Astrocyte (in vitro differentiated cells and primary cell): Measurements from ENCODE around the gene CDKN1B. TPM values are rescaled to one million over a fixed set of nuclear protein-coding genes. Genes with fewer than 3 reads are reported as not detected.

Experiments used
- DNase-seq: peaks from one replicate; pipeline ENCODE4 v3.0.0-alpha.2; 2010; ENCODE audit warnings: low read depth
- FAIRE-seq: peaks from 2 replicates; lab custom pipeline; 2011; peaks lifted over from hg19 to GRCh38; lab: Jason Lieb, UNC
- H2AFZ ChIP-seq: 2 replicates; pipeline ENCODE4 v1.6.0; 2012; ENCODE audit warnings: low read depth, low read length, inconsistent platforms
- H3K27ac ChIP-seq: 2 replicates; pipeline ENCODE4 v1.5.1; 2011; ENCODE audit warnings: low read depth, low read length, inconsistent platforms
- H3K27me3 ChIP-seq: 2 replicates; pipeline ENCODE4 v1.6.0; 2011; ENCODE audit warnings: low read length, inconsistent platforms; ENCODE audit not compliant: insufficient read depth
- H3K36me3 ChIP-seq: 2 replicates; pipeline ENCODE4 v1.5.1; 2011; ENCODE audit warnings: low read length, inconsistent platforms; ENCODE audit not compliant: insufficient read depth
- H3K4me1 ChIP-seq: 2 replicates; pipeline ENCODE4 v1.5.1; 2011; ENCODE audit warnings: low read length, inconsistent platforms; ENCODE audit not compliant: insufficient read depth
- H3K4me2 ChIP-seq: 2 replicates; pipeline ENCODE4 v1.6.0; 2012; ENCODE audit warnings: low read length, inconsistent platforms
- H3K4me3 ChIP-seq: 2 replicates; pipeline ENCODE4 v1.5.1; 2011; ENCODE audit warnings: low read depth, mild to moderate bottlenecking, low read length, inconsistent platforms; ENCODE audit not compliant: insufficient read depth
- H3K79me2 ChIP-seq: 2 replicates; pipeline ENCODE4 v1.6.0; 2012; ENCODE audit warnings: mild to moderate bottlenecking, low read length, inconsistent platforms; ENCODE audit not compliant: insufficient read depth
- H3K9ac ChIP-seq: 2 replicates; pipeline ENCODE4 v1.6.0; 2012; ENCODE audit warnings: mild to moderate bottlenecking, low read length, inconsistent platforms
- H3K9me3 ChIP-seq: 2 replicates; pipeline ENCODE4 v1.5.1; 2012; ENCODE audit warnings: low read depth, mild to moderate bottlenecking, low read length, inconsistent platforms; ENCODE audit not compliant: insufficient read depth
- H4K20me1 ChIP-seq: 2 replicates; pipeline ENCODE4 v1.6.0; 2012; ENCODE audit warnings: low read length, inconsistent platforms; ENCODE audit not compliant: insufficient read depth
- H3K27ac Mint-ChIP-seq: one replicate; pipeline ENCODE4 v1.8.0; 2021; ENCODE audit warnings: mild to moderate bottlenecking, mixed read lengths; ENCODE audit not compliant: unreplicated experiment
- H3K27me3 Mint-ChIP-seq: one replicate; pipeline ENCODE4 v1.8.0; 2021; ENCODE audit warnings: low read depth, mixed read lengths; ENCODE audit not compliant: unreplicated experiment
- H3K36me3 Mint-ChIP-seq: one replicate; pipeline ENCODE4 v1.8.0; 2021; ENCODE audit warnings: low read depth, mixed read lengths; ENCODE audit not compliant: unreplicated experiment
- H3K4me1 Mint-ChIP-seq: one replicate; pipeline ENCODE4 v1.8.0; 2021; ENCODE audit warnings: low read depth, mixed read lengths; ENCODE audit not compliant: unreplicated experiment
- H3K4me3 Mint-ChIP-seq: one replicate; pipeline ENCODE4 v1.8.0; 2021; ENCODE audit warnings: mild to moderate bottlenecking, moderate library complexity, mixed read lengths; ENCODE audit not compliant: unreplicated experiment
- H3K9me3 Mint-ChIP-seq: one replicate; pipeline ENCODE4 v1.8.0; 2021; ENCODE audit warnings: mild to moderate bottlenecking, mixed read lengths; ENCODE audit not compliant: unreplicated experiment
- EZH2 ChIP-seq: IDR thresholded peaks from 2 replicates; pipeline ENCODE4 v1.6.1; 2012; ENCODE audit warnings: mild to moderate bottlenecking, low read length, inconsistent platforms; ENCODE audit not compliant: insufficient read depth
- total RNA-seq: library from RNA; stranded (reverse); gene quantifications from 2 replicates; pipeline ENCODE4 v1.2.1, GENCODE V29; 2021
- TF ChIP-seq, protein P1 (sequence below): IDR thresholded peaks from 2 replicates; pipeline ENCODE4 v1.5.1; 2011; ENCODE audit warnings: low read depth, mild to moderate bottlenecking, inconsistent platforms, low read length, moderate library complexity; ENCODE audit not compliant: insufficient read depth

Gene CDKN1B
- total RNA-seq, 1 donor from 2014 or later: 13.4 TPM

DNA sequence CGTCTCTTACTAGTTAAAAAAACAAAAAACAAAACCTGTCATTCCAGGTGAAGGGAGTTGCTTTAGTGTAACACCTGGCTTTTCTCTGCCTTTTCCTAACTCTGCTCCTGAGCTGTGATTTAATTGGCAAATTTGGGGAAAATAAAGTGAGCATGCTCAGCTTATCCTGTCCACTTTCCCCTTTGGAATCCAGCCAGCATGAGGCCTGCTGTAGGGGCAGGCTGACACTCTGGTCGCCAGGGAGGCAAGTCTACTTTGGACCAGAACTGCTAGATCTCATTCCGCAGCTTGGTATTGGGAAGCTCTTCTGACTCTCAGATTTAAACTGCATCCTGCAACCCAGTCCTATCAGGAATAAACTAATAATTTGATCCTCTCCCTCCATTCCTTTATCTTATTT, 30.1 kb downstream of the CDKN1B start:
- Histone ChIP-seq H3K4me2 (no peak overlapping the region), H3K4me3 (no peak overlapping the region), H3K9ac (no peak overlapping the region), H3K9me3 (no peaks in the 10 kb centered on the region), H4K20me1 (no peaks in the 10 kb centered on the region), H3K36me3 (no peaks in the 10 kb centered on the region), H3K4me1 (peaks cover 9% of the 10 kb centered on the region), H3K27me3 (no peaks in the 10 kb centered on the region), H3K79me2 (peaks cover 5% of the 10 kb centered on the region), H2AFZ (no peak overlapping the region), H3K27ac (no peak overlapping the region)
- Mint-ChIP-seq H3K27ac (no peak overlapping the region), H3K4me3 (no peak overlapping the region), H3K9me3 (no peaks in the 10 kb centered on the region), H3K4me1 (peaks cover 5% of the 10 kb centered on the region), H3K27me3 (peaks cover 2% of the 10 kb centered on the region), H3K36me3 (no peaks in the 10 kb centered on the region)
- TF ChIP-seq EZH2: no peak
- TF ChIP-seq, protein P1, sequence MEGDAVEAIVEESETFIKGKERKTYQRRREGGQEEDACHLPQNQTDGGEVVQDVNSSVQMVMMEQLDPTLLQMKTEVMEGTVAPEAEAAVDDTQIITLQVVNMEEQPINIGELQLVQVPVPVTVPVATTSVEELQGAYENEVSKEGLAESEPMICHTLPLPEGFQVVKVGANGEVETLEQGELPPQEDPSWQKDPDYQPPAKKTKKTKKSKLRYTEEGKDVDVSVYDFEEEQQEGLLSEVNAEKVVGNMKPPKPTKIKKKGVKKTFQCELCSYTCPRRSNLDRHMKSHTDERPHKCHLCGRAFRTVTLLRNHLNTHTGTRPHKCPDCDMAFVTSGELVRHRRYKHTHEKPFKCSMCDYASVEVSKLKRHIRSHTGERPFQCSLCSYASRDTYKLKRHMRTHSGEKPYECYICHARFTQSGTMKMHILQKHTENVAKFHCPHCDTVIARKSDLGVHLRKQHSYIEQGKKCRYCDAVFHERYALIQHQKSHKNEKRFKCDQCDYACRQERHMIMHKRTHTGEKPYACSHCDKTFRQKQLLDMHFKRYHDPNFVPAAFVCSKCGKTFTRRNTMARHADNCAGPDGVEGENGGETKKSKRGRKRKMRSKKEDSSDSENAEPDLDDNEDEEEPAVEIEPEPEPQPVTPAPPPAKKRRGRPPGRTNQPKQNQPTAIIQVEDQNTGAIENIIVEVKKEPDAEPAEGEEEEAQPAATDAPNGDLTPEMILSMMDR: no peak
- no peak for DNase-seq
- no peak for FAIRE-seq

DNA sequence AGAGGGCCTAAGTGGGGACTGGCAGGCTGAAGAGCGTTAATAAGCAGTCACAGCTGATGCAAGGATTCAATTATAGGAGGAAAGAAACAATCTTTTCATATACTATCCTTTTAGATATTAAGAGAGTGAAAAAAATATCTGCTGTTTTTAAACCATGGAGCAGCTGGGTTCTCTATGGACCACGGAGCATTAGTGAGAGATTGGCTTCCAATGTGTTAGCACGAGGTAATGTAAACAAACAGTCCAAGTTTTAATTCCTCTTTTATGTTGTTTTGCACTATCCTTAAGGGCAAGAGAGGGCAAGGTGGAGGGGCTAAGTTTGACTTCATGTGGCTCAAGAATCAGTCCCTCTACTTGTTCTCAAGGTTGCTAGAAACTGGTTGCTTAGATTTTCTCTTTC, 30.9 kb downstream of the CDKN1B start:
- DNase-seq (no peak), FAIRE-seq (no peak)
- Mint-ChIP-seq H3K4me1 (peaks cover 5% of the 10 kb centered on the region), H3K27me3 (peaks cover 4% of the 10 kb centered on the region), H3K4me3 (no peak overlapping the region), H3K36me3 (no peaks in the 10 kb centered on the region), H3K9me3 (no peaks in the 10 kb centered on the region), H3K27ac (no peak overlapping the region)
- Histone ChIP-seq H3K36me3 (no peaks in the 10 kb centered on the region), H3K79me2 (peaks cover 5% of the 10 kb centered on the region), H4K20me1 (no peaks in the 10 kb centered on the region), H2AFZ (no peak overlapping the region), H3K4me1 (peaks cover 9% of the 10 kb centered on the region), H3K4me2 (no peak overlapping the region), H3K27me3 (no peaks in the 10 kb centered on the region), H3K4me3 (no peak overlapping the region), H3K9ac (no peak overlapping the region), H3K9me3 (no peaks in the 10 kb centered on the region), H3K27ac (no peak overlapping the region)
- TF ChIP-seq, protein P1: no peak
- no peak for TF ChIP-seq EZH2

DNA sequence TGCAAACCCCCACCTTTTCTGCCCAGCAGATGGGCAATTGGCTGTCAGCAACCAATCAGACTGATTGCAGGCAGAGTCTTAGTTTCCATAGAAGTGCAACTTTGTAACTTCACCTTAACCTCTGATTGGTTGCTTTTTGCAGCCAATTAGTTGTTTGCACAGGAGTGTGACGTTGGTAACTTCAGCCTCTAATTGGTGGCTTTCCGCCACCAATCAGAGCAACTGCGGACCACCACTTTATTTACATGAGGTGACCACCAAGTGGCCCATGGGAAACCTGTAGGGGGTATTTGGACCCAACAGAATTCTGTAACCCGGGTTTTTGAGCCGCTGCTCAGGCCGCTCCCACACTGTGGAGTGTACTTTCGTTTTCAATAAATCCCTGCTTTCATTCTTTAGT, 32.3 kb downstream of the CDKN1B start:
- peaks cover 5% of the 10 kb centered on the region for H3K79me2 ChIP-seq
- no peak overlapping the region for H3K4me3 Mint-ChIP-seq
- H3K27me3 Mint-ChIP-seq: peaks cover 4% of the 10 kb centered on the region
- no peaks in the 10 kb centered on the region for H3K36me3 ChIP-seq
- no peak overlapping the region for H3K27ac ChIP-seq
- no peaks in the 10 kb centered on the region for H4K20me1 ChIP-seq
- no peaks in the 10 kb centered on the region for H3K36me3 Mint-ChIP-seq
- H3K9ac ChIP-seq: no peak overlapping the region
- no peaks in the 10 kb centered on the region for H3K27me3 ChIP-seq
- no peak overlapping the region for H2AFZ ChIP-seq
- no peak for TF ChIP-seq EZH2
- TF ChIP-seq, protein P1: no peak
- H3K4me1 Mint-ChIP-seq: peaks cover 5% of the 10 kb centered on the region
- H3K4me1 ChIP-seq: peaks cover 9% of the 10 kb centered on the region
- FAIRE-seq: no peak
- H3K9me3 ChIP-seq: no peaks in the 10 kb centered on the region
- H3K27ac Mint-ChIP-seq: no peak overlapping the region
- H3K9me3 Mint-ChIP-seq: no peaks in the 10 kb centered on the region
- peak overlapping the region; percentile 28 for H3K4me2 ChIP-seq
- H3K4me3 ChIP-seq: no peak overlapping the region
- DNase-seq: peak; percentile 41
